Measurements from ENCODE around the gene TGDS.
"Not testable (repeated sequence)": the region's sequence is repeated elsewhere in the genome, so short reads cannot be mapped to it uniquely, and the experiment has no call there.

- TF ChIP-seq EZH2 (IDR thresholded peaks at IDR 0.05; ENCODE audit: insufficient read depth, poor library complexity, severe bottlenecking); EZH2phosphoT487 (IDR thresholded peaks at IDR 0.05; ENCODE audit: insufficient read depth, low read depth): not testable (repeated sequence)
Observed at GRCh38 chr13:94526956-94527355, 69.0 kb downstream of the TGDS start.

Measured in GM23248 (cell line).